Keratinocyte (primary cell): Measurements from ENCODE around the gene NDUFAF3. TPM values are rescaled to one million over a fixed set of nuclear protein-coding genes. Genes with fewer than 3 reads are reported as not detected.

ENCODE experiments used
- DNase-seq: peaks from one replicate; pipeline ENCODE4 v3.0.0-alpha.2; 2011; ENCODE audit warnings: low read depth, missing footprints, low spot score
- FAIRE-seq: peaks from 2 replicates; lab custom pipeline; 2011; peaks lifted over from hg19 to GRCh38; lab: Jason Lieb, UNC
- H2AFZ ChIP-seq: 2 replicates; pipeline ENCODE4 v1.6.0; 2012; ENCODE audit warnings: low read length, control low read depth, inconsistent platforms; ENCODE audit not compliant: control insufficient read depth
- H3K27ac ChIP-seq: 2 replicates; pipeline ENCODE4 v1.5.1; 2011; ENCODE audit warnings: low read length; ENCODE audit not compliant: control insufficient read depth, insufficient read depth
- H3K27me3 ChIP-seq: 3 replicates; pipeline ENCODE4 v1.6.0; 2011; ENCODE audit warnings: low read length; ENCODE audit not compliant: control insufficient read depth, insufficient read depth; ENCODE audit errors: extremely low read depth
- H3K36me3 ChIP-seq, 2 experiments: 2 replicates in 1 of 2; 3 replicates in 1 of 2; pipeline ENCODE4 v1.5.1; 2011; ENCODE audit warnings: low read length in 2 of 2, mild to moderate bottlenecking in 1 of 2; ENCODE audit not compliant: control insufficient read depth in 2 of 2, insufficient read depth in 2 of 2; ENCODE audit errors: extremely low read depth in 1 of 2
- H3K4me1 ChIP-seq: 3 replicates; pipeline ENCODE4 v1.5.1; 2011; ENCODE audit warnings: low read length; ENCODE audit not compliant: control insufficient read depth, insufficient read depth; ENCODE audit errors: extremely low read depth
- H3K4me2 ChIP-seq: 3 replicates; pipeline ENCODE4 v1.6.0; 2011; ENCODE audit warnings: low read depth, low read length; ENCODE audit not compliant: control insufficient read depth, insufficient read depth; ENCODE audit errors: extremely low read depth
- H3K4me3 ChIP-seq, 3 experiments: fragments of 200-600 bp in 1 of 3; sonication (generic) in 1 of 3; 2 replicates in 2 of 3; 3 replicates in 1 of 3; pipeline ENCODE4 v1.5.1; 2011 to 2016; ENCODE audit warnings: low read length in 3 of 3, mild to moderate bottlenecking in 3 of 3, control low read depth in 2 of 3, inconsistent platforms in 1 of 3, low read depth in 1 of 3, mixed read lengths in 1 of 3, mixed run types in 1 of 3, moderate library complexity in 1 of 3; ENCODE audit not compliant: control insufficient read depth in 2 of 3, insufficient read depth in 2 of 3; ENCODE audit errors: extremely low read depth in 1 of 3
- H3K79me2 ChIP-seq: 2 replicates; pipeline ENCODE4 v1.6.0; 2012; ENCODE audit warnings: low read length; ENCODE audit not compliant: control insufficient read depth, insufficient read depth
- H3K9ac ChIP-seq: 3 replicates; pipeline ENCODE4 v1.6.0; 2011; ENCODE audit warnings: low read length; ENCODE audit not compliant: control insufficient read depth, insufficient read depth; ENCODE audit errors: extremely low read depth
- H3K9me1 ChIP-seq: 3 replicates; pipeline ENCODE4 v1.6.0; 2011; ENCODE audit warnings: low read length; ENCODE audit not compliant: control insufficient read depth, insufficient read depth; ENCODE audit errors: extremely low read depth
- H3K9me3 ChIP-seq: 2 replicates; pipeline ENCODE4 v1.5.1; 2012; ENCODE audit warnings: low read depth, low read length; ENCODE audit not compliant: control insufficient read depth
- H4K20me1 ChIP-seq: 3 replicates; pipeline ENCODE4 v1.6.0; 2011; ENCODE audit warnings: low read length; ENCODE audit not compliant: control insufficient read depth, insufficient read depth; ENCODE audit errors: extremely low read depth
- CTCF ChIP-seq, 3 experiments: IDR thresholded peaks in 1 of 3; conservative IDR thresholded peaks in 1 of 3; optimal IDR thresholded peaks in 1 of 3; 2 replicates in 2 of 3; 3 replicates in 1 of 3; pipeline versions ENCODE3 to v1.5.1; 2011; ENCODE audit warnings: low read length in 3 of 3, mild to moderate bottlenecking in 3 of 3, moderate library complexity in 2 of 3, control low read depth in 1 of 3, inconsistent platforms in 1 of 3; ENCODE audit not compliant: insufficient read depth in 2 of 3; ENCODE audit errors: extremely low read depth in 1 of 3
- EZH2 ChIP-seq: IDR thresholded peaks from one replicate; pipeline ENCODE4 v1.6.1; 2012; ENCODE audit warnings: inconsistent platforms, mild to moderate bottlenecking, low read length, moderate library complexity
- dilution Hi-C: fragments of 300-500 bp; cut with MboI; formaldehyde crosslinking; loops from one replicate; pipeline ENCODE4 v1.7.0; 2020; ENCODE audit warnings: low sequenced_read_pairs; ENCODE audit not compliant: extremely low pct_ligation_motif_present
- polyA plus RNA-seq, 5 experiments: library from polyadenylated mRNA; depleted of rRNA in 3 of 5; stranded (reverse) in 3 of 5; stranded (forward) in 1 of 5; unstranded in 1 of 5; fragments of >200 nt; gene quantifications; 1 replicate in 1 of 5; 2 replicates in 3 of 5; 3 replicates in 1 of 5; pipeline versions ENCODE4 v1.2.1 to v1.2.3, GENCODE V29; 2011 to 2012; ENCODE audit warnings: missing spikeins in 2 of 5, low read depth in 1 of 5, low replicate concordance in 1 of 5

The NDUFAF3 gene
- polyA plus RNA-seq, 1 donor (not counting 4 experiments of a cell fraction or from before 2014, with no cell fraction given): 38.3 TPM

GRCh38 chr3:49035281-49035680 is 13.4 kb downstream of the NDUFAF3 start:
- Histone ChIP-seq H3K79me2 (no peaks in the 10 kb centered on the region), H4K20me1 (no peaks in the 10 kb centered on the region), H3K4me3 (no peak overlapping the region), H3K27me3 (no peaks in the 10 kb centered on the region), H3K36me3 (peaks cover 26 to 41% of the 10 kb centered on the region in 2 experiments), H3K27ac (no peak overlapping the region), H2AFZ (no peak overlapping the region), H3K4me1 (no peaks in the 10 kb centered on the region), H3K9me3 (no peaks in the 10 kb centered on the region), H3K9me1 (no peaks in the 10 kb centered on the region), H3K4me2 (no peak overlapping the region), H3K9ac (no peak overlapping the region)
- DNase-seq: no peak
- no peak for FAIRE-seq
- TF ChIP-seq CTCF (optimal IDR thresholded peaks at IDR 0.05 in 1 of 3, IDR thresholded peaks at IDR 0.05 in 1 of 3, conservative IDR thresholded peaks at IDR 0.05 in 1 of 3; ENCODE audit: extremely low read depth in 1 of 3, insufficient read depth in 2 of 3, low read length in 3 of 3) (no peak), EZH2 (no peak)
- dilution Hi-C loops: no loop called here

GRCh38 chr3:49053543-49053942 is 31.6 kb downstream of the NDUFAF3 start:
- DNase-seq: no peak
- H3K27ac ChIP-seq: no peak overlapping the region
- H3K4me3 ChIP-seq: no peak overlapping the region
- H3K36me3 ChIP-seq: peaks cover 21 to 33% of the 10 kb centered on the region in 2 experiments
- no peak overlapping the region for H2AFZ ChIP-seq
- H3K9me3 ChIP-seq: no peaks in the 10 kb centered on the region
- H3K4me2 ChIP-seq: no peak overlapping the region
- no peaks in the 10 kb centered on the region for H3K27me3 ChIP-seq
- no peaks in the 10 kb centered on the region for H4K20me1 ChIP-seq
- peaks cover 14% of the 10 kb centered on the region for H3K79me2 ChIP-seq
- no peak for TF ChIP-seq CTCF (optimal IDR thresholded peaks at IDR 0.05 in 1 of 3, IDR thresholded peaks at IDR 0.05 in 1 of 3, conservative IDR thresholded peaks at IDR 0.05 in 1 of 3; ENCODE audit: extremely low read depth in 1 of 3, insufficient read depth in 2 of 3, low read length in 3 of 3)
- no peak for TF ChIP-seq EZH2
- no peak for FAIRE-seq
- H3K4me1 ChIP-seq: no peaks in the 10 kb centered on the region
- no peak overlapping the region for H3K9ac ChIP-seq
- dilution Hi-C loops: no loop called here
- H3K9me1 ChIP-seq: peaks cover 3% of the 10 kb centered on the region
